Femur (tissue), 1 donor: ENCODE measurements around the gene FLYWCH1.
"Not testable (repeated sequence)": the region's sequence is repeated elsewhere in the genome, so short reads cannot be mapped to it uniquely, and the experiment has no call there.

ENCODE experiments used
- DNase-seq: peaks from one replicate; pipeline ENCODE4 v3.0.0-alpha.2; 2017

Gene FLYWCH1

DNA sequence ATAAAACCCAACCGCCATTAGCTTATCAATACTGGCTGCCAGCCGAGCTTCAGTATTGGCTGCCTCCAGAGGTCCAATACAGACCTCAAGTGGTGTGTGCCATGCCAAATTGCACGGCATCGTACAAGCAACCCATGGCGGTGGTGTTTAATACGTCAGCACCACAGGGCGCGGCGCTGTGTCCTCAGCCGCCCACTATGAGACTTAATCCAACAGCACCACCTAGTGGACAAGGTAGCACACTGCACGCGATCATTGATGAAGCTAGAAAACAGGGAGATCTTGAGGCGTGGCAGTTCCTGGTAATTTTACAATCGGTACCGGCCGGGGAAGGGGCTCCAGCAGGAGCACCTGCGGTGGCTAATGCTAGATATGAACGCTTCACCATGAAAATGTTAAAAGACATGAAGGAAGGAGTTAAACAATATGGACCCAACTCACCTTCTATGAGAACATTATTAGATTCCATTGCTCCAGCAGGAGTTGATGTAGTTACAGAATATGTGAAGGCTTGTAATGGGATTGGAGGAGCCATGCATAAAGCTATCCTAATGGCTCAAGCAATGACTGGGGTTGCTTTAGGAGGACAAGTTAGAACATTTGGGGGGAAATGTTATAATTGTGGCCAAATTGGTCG is 15.4 kb downstream of the FLYWCH1 start:
- peak; percentile 88 for DNase-seq

DNA sequence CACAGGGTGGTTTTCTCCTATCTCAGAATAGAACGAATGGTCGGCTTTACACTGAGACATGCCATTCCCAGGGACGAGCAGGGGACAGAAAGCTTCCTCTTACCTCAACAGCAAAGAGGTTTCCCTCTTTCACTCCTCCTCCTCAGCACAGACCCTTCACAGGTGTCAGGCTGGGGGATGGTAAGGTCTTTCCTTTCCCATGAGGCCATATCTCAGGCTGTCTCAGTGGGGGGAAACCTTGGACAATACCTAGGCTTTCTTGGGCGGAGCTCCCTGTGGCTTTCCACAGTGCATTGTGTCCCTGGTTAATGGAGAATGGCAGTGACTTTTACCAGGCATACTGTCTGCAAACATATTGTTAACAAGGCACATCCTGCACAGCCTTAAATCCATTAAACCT is 16.4 kb downstream of the FLYWCH1 start:
- not testable (repeated sequence) for DNase-seq

DNA sequence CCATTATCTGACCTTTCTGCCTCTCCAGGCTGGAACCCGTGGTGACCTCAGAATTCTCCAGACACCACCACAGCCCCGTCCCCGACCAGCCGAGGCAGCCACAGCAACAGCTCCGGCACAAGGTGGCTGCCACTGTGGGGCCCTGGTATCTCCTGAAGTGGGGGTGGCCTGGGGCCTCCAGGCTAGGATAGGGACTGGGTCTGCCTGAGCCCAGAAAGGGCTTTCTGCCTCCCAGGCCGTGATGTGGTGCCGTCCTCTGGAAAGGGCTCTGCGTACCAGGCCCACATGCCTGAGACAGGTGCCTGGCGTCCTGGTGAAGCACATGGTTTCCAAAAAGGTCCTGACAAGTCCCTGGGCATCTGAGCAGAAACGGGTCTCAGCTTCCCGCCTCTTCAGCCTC is 17.1 kb downstream of the FLYWCH1 start:
- no peak for DNase-seq

DNA sequence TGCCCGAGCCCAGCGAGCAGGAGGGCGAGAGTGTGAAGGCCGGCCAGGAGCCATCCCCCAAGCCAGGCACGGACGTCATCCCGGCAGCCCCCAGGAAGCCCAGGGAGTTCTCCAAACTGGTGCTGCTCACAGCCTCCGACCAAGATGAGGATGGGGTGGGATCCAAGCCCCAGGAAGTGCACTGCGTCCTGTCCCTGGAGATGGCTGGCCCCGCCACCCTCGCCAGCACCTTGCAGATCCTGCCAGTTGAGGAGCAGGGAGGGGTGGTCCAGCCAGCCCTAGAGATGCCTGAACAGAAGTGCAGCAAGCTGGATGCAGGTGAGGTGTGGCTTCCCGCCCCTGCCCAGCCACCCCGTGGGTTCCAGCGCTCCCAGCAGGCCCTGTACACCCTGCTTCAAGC is 18.0 kb downstream of the FLYWCH1 start:
- DNase-seq: no peak

DNA sequence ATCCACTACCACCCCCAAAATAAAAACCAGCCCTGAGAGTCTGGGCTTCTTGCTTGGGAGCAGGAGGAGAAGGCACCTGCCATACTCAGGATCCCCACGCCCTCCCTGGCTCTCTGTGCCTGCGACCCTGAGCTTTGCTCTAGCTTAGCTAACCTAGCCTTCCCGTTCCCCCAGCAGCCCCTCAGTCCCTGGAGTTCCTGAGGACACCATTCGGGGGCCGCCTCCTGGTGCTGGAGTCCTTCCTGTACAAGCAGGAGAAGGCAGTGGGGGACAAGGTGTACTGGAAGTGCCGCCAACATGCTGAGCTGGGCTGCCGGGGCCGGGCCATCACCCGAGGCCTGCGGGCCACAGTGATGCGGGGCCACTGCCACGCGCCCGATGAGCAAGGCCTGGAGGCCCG is 18.5 kb downstream of the FLYWCH1 start:
- DNase-seq: no peak

DNA sequence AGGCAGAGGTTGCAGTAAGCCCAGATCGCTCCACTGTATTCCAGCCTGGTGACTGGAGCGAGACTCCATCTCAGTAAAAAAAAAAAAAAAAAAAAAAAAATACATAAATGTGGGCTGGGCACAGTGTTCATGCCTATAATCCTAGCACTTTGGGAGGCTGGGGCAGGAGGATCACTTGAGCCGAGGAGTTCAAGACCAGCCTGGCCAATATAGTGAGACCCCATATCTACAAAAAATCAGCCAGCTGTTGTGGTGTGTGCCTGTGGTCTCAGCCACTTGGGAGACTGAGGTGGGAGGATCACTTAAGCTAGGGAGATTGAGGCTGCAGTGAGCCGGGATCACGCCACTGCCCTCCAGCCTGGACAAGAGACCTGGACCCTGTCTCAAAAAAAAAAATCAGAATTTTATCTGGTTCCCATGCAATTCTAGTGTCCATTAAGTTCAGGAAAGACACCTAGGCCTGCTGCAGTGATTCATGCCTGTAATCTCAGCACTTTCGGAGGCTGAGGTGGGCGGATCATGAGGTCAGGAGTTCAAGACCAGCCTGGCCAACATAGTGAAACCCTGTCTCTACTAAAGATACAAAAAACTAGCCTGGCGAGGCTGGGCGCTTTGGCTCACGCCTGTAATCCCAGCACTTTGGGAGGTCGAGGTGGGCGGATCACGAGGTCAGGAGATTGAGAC is 19.6 kb downstream of the FLYWCH1 start:
- DNase-seq: not testable (repeated sequence)

DNA sequence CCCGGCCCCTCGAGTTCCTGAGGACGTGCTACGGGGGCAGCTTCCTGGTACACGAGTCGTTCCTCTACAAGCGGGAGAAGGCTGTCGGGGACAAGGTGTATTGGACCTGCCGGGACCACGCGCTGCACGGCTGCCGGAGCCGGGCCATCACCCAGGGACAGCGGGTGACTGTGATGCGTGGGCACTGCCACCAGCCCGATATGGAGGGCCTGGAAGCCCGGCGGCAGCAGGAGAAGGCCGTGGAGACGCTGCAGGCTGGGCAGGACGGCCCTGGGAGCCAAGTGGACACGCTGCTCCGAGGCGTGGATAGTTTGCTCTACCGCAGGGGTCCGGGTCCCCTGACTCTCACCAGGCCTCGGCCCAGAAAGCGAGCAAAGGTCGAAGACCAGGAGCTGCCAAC is 21.4 kb downstream of the FLYWCH1 start:
- DNase-seq: no peak

DNA sequence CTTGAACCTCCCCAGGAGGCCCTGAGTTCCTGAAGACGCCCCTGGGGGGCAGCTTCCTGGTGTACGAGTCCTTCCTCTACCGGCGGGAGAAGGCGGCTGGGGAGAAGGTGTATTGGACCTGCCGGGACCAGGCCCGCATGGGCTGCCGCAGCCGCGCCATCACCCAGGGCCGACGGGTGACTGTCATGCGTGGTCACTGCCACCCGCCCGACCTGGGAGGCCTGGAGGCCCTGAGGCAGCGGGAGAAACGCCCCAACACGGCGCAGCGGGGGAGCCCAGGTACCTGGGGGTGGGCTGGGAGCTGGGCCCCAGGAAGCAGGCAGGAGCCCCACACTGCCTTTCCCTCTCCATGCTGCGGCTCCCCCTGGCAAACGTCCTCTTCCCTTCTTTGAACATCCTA is 22.0 kb downstream of the FLYWCH1 start:
- no peak for DNase-seq

DNA sequence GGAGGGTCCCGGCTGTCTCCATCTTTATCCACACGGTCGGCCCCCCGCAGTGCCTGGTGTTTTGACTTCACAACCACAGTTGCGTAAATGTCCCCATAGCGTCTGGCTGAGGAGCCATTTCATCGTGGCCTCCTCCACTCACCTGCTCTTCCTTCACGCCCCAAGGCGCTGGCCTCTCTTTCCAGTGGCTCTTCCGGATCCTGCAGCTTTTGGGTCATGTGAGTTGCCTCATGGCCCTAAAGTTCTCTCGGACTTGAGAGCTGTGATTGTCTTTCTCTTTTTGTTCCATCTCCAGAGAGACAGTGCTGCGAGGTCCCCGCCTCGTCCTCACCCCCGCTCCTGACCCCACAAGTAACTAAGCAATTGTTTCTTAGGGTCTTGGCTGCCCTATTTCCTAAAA is 22.7 kb downstream of the FLYWCH1 start:
- no peak for DNase-seq

DNA sequence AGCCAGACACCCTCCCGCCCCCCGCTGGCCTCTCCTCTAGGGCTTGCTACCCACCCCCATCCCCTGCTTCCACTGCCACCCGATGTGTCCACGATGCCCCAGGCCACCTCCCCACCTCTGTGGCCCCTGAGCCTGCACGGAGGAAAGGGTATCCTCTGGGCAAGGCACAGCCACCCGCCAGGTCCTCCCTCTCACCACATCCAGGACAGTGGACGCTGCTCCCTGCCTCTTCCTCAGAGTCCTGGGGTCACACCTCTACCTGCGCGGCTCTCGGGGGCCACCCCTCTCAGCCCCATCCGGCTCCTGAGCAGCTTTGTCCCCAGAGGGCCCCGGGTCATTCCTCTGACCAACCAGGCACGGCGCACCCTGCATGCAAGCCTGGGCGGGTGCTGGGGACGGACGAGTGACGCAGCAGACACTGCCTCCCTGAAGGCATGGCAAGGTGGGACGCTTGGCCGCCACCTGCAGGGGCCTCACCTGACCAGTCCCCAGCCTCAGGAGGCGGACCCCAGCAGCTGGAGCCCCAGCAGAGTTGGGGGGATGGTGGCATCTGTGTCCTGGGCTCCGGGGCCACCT is 24.8 kb downstream of the FLYWCH1 start:
- no peak for DNase-seq

DNA sequence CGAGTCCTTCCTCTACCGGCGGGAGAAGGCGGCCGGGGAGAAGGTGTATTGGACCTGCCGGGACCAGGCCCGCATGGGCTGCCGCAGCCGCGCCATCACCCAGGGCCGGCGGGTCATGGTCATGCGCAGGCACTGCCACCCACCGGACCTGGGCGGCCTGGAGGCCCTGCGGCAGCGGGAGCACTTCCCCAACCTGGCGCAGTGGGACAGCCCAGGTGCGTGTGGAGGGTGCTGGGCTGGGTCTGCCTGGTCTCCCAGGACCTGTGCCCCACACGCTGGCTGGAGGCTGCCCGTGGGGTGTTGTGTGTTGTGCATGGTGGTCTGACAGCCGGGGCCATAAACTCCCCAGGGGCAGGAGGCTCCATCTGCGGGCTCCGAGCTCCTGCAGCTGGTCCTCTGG is 25.4 kb downstream of the FLYWCH1 start:
- no peak for DNase-seq

DNA sequence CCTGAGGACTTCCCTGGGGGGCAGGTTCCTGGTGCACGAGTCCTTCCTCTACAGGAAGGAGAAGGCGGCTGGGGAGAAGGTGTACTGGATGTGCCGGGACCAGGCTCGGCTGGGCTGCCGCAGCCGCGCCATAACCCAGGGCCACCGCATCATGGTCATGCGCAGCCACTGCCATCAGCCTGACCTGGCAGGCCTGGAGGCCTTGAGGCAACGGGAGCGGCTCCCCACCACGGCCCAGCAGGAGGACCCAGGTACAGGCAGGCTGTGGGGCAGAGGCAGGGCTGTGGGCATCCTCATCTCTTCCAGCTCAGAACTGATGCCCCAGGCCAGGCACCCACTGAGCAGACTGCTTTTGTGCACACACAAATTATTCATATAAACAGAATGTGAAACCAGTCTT is 26.5 kb downstream of the FLYWCH1 start:
- no peak for DNase-seq

DNA sequence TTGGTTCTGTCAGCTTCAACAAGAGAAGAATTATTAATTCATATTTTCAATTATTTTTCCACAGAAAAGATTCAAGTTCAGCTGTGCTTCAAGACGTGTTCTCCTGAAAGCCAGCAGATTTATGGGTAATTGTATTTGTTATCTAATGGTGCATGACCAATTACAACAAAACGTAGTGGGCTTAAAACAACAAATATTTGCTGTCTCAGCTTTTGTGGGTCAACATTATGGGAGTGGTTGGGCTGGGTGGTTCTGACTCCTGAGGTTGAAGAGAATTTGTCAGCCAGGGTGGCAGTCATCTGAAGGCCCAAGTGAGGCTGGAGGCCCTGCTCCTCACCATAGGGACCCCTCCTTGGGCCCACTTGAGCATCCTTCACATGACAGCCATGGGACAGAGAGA is 28.2 kb downstream of the FLYWCH1 start:
- no peak for DNase-seq

DNA sequence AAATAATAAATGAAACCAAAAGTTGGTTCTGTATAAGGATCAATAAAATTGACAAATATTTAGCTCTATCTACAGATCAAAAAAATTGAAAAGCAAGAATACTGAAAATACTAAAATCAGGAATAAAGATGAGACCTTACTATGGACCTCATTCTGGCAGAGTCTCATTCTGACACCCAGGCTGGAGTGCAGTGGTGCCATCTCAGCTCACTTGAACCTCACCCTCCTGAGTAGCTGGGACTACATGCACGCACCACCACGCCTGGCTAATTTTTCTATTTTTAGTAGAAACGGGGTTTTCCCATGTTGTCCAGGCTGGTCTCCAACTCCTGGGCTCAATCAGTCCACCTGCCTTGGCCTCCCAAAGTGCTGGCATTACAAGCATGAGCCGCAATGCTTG is 30.3 kb downstream of the FLYWCH1 start:
- no peak for DNase-seq

DNA sequence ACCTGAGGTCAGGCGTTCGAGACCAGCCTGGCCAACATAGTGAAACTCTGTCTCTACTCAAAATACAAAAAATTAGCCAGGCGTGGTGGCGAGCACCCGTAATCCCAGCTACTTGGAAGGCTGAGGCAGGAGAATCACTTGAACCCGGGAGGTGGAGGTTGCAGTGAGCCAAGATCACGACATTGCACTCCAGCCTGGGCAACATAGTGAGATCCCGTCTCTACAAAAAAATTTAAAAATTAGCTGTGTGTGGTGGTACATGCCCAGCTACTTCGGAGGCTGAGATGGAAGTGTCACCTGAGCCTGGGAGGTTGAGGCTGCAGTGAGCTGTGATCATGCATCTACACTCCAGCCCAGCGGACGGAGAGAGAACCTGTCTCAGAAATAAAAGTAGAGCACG is 32.0 kb downstream of the FLYWCH1 start:
- not testable (repeated sequence) for DNase-seq

DNA sequence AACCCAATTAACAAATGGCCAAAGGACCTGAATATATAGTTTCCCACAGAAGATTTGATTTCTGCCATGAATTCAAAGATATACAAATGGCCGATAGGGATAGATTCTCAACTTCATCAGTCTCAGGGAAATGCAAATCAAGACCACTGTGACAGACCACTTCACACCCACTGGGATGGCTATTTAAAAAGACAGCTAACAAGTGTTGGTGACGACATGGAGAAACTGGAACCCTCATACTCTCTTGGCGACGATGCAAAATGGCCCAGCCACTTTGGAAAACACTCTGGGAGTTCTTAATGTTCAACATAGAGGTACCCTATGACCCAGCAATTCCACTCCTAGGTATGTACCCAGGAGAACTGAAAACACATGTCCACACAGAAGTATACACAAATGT is 34.9 kb downstream of the FLYWCH1 start:
- no peak for DNase-seq

DNA sequence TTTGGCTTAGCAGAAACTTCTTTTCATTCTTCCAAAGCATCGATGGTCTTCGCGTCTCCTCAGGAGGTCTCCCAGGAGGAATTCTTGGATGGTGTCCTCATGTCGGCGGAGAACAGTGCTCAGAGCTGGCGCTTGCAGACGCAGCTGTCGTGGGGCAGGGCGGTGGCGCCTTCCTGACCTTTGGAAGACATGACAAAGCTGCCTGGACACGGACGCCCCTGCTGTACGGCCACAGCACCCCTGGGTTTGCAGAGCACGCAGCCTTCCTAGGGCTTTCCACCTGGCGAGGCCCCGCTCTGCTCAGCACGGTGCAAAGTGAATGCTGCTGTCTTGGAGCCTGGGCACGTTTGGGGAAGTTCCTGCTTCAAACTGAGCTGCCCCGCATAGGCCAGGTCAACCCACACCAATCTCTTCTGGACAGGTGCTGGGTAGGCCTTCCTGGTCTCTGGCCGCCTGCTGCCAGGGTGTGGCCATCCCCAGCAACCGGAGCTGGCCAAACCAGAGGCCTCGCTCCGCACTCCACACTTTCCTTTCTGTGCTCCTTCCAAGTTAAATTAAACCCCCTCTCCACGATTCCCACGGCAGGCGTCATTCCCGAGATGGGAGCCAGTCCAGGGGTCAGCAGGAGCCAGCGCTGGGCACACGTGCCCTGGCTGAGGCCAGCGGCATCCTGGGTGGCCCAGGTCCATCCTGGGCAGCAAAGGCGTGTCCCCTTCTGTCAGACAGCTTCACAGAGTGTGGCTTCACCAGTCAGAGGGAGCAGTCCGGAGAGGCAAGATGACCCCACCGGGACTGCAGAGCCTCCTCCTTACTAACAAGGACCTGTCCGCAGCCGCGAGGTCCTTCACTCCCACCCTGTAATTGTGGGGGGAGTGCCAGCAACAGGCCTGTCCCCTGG is 37.3 kb downstream of the FLYWCH1 start:
- no peak for DNase-seq

DNA sequence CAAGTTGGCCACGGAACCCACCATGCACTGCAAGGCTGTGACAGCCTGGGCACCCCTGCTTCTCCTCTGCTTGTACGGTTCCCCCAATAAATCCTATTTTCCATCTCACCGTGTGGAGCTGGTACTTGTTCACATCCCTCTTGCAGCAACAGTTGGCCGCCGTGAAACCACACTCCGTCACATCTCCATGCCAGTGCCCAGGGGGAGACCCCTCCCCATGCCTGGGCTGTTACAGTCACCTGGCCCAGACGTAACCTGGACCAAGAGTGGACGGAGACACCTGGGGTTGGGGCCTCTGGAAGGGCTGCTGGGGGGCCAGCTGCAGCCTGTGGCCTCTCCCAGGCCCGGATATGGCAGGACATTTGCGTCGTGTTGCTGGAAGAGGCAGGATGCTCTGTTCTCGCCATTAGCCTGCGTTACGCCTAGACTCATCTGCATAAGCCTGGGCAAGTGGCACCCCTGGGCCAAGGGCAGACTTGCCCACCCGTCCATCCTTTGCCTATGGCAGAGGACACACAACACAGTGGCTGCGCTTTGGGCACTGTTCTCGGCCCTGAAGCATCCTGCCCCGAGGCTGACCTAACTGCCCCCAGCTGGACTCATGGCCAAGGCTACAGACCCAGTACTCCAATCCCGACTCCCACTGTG is 38.1 kb downstream of the FLYWCH1 start:
- DNase-seq: no peak

DNA sequence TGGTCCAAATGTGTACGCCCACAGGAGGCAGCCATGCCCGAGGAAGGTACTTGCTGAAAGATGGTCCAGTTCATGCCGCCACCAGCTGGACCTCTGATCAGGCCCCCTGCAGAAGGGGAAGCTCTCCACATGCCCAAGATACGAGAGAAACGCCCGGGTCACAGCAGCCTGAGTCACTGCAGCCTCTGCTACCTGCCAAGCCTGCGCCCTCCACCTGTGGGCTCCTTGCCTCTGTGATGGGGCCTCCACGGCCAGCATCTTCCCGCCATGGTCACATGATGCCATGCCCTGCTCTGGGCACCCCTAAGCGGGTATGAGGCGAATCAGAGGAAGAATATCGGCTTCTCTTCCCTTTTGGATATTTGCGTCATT is 38.6 kb downstream of the FLYWCH1 start:
- no peak for DNase-seq

DNA sequence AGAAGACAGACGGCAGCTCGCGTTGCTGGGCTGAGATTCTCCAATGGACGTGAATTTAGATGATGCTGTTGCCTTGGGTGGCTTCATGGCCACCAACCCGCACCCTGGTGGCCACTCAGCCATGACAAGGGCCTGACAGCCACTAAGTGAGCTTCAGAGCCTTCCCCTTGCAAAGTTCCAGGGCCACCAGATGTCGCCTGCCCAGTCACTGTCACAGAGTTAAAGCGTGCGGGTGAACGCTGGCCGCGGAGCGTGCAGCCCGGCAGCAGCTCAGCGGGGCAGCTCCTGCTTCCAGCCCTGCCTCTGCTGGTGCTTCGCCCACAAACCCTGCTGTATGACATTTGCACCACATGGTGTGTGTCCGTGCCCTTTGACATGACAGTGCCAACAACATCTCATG is 39.0 kb downstream of the FLYWCH1 start:
- DNase-seq: no peak

DNA sequence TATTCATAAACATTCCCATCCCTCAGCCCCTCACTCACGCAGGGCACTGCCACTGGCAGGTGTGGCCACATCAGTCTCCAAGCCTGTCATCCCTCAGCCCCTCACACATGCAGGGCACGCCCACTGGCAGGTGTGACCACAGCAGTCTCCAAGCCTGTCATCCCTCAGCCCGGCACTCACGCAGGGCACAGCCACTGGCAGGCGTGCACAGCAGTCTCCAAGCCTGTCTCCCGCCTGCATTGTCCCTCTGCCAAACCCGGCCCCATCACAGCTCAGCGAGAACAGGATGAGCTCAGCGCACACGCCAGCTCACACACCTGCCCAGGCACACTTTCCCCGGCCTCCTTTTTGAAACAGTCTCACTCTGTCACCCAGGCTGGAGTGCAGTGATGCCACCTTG is 40.9 kb downstream of the FLYWCH1 start:
- no peak for DNase-seq

DNA sequence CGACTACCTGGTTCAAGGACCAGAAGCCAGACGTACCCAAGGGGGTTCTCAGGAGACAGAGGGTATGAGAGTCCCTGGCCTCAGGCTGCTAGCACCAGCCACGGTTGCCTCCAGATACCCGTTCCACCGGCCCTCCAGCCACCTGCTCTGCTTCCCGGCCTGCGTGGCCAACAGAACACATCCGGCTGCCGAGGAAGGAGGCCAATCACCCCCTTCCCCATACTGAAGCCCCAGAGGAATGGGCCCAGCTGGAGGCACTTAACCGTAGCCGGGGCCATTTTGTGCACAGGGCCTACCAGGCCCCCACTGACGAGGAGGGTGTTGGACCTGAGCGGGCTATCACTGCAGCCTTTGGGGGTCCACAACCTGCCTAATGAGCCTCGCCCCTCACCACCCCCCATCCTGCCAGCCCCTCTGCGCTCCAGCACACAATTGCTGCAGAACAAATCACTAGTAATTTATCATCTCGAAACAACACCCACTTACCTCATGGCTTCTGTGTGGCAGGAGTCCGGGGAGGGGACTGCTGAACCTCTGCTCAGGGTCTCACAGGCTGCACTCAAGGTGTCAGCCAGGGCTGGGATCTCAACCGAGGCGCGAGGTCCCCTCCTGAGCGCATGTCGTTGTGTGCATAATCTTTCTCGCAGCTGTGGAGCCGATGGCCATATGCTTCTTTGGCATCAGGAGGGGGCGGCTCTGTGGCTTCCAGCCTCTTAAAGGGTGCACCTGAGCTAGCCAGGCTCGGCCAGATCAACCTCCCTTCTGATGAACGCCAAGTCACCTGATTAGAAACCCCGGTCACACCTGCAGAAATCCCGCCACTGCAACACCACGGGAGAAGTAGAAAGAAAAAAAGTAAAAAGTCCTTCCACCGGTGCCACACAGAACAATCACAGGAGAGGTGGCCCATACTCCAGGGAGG is 42.2 kb downstream of the FLYWCH1 start:
- peak; percentile 36 for DNase-seq
